ENCODE data around the gene NUB1. TPM values are rescaled to one million over a fixed set of nuclear protein-coding genes. Genes with fewer than 3 reads are reported as not detected.

Gene NUB1
- polyA plus RNA-seq, 1 of the 3 experiments (the other 2 are of a cell fraction), result 54.0 TPM

DNA sequence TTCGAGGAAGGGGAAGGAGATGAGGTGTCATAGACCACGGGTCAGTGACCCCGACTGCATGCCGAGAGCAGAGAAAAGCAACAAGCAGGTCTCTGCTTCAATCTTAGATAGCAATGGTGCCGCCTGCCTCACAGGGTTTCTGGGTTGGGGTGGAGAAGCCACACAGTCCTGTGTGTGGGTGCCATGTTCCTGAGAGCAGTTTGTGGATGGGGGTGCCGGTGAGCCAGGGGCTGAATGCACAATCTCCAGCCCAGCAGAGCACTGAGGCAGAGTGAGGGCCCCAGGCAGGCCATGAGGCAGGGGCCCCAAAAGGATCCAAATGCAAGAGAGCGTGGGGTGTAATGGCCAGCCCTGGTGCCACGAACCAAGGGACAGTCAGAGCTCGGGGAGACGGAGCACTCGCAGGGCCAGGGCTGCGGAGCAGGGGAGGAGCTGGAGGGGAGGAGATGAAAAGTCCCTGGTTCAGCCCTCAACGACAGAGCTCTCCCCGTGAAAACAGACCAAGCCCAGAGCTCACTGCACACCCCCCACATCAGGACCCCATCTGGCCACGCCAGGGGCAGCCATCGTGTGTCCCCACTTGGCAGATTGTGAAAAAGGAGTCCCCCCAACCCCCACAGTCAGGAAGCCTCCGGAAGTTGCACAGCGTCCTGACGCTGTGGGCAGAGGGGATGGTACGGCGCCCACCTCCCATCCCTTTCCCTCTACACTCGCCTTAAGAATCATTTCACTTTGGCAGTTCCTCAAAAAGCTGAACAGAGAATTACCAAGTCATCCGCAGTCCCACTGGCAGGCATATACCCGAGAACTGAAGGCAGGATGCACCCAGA, 48.4 kb downstream of the NUB1 start:
- H4K20me1 ChIP-seq (ENCODE audit: insufficient read depth), result no peaks in the 10 kb centered on the region
- no peaks in the 10 kb centered on the region for H3F3A ChIP-seq (replicated peaks; ENCODE audit: insufficient read depth)
- no peak for DNase-seq
- ChIA-PET CTCF (interaction anchor here (0.9 to 1.4 kb wide), 6 partner anchors 13 to 369 kb away, joined by 3 to 5 read pairs (median 3); partner anchors contain the start of gene WDR86), POLR2A (no interaction called here)
- H3K36me3 ChIP-seq (replicated peaks in 1 of 2; ENCODE audit: control insufficient read depth in 1 of 2, insufficient read depth in 2 of 2, low read length in 1 of 2), result no peaks in the 10 kb centered on the region
- no peak overlapping the region for H3K27ac ChIP-seq (ENCODE audit: low read depth in 2 of 2, low read length in 1 of 2)
- peaks cover 22% of the 10 kb centered on the region for H3K27me3 ChIP-seq (ENCODE audit: insufficient read depth)
- H3K79me2 ChIP-seq (ENCODE audit: insufficient read depth), result no peaks in the 10 kb centered on the region
- TF ChIP-seq, protein P1, sequence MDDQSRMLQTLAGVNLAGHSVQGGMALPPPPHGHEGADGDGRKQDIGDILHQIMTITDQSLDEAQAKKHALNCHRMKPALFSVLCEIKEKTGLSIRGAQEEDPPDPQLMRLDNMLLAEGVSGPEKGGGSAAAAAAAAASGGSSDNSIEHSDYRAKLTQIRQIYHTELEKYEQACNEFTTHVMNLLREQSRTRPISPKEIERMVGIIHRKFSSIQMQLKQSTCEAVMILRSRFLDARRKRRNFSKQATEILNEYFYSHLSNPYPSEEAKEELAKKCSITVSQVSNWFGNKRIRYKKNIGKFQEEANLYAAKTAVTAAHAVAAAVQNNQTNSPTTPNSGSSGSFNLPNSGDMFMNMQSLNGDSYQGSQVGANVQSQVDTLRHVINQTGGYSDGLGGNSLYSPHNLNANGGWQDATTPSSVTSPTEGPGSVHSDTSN (IDR thresholded peaks at IDR 0.05), result no peak
- TF ChIP-seq, protein P2, sequence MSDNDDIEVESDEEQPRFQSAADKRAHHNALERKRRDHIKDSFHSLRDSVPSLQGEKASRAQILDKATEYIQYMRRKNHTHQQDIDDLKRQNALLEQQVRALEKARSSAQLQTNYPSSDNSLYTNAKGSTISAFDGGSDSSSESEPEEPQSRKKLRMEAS (IDR thresholded peaks at IDR 0.05; ENCODE audit: low read depth), result no peak
- TF ChIP-seq RFX5 (IDR thresholded peaks at IDR 0.05; ENCODE audit: low read length) (no peak), SMC3 (IDR thresholded peaks at IDR 0.05; ENCODE audit: low read depth, low read length) (no peak), FOXJ3 (CRISPR knock-in tag; IDR thresholded peaks at IDR 0.05) (no peak), JUND (IDR thresholded peaks at IDR 0.05) (no peak)
- TF ChIP-seq, protein P3, sequence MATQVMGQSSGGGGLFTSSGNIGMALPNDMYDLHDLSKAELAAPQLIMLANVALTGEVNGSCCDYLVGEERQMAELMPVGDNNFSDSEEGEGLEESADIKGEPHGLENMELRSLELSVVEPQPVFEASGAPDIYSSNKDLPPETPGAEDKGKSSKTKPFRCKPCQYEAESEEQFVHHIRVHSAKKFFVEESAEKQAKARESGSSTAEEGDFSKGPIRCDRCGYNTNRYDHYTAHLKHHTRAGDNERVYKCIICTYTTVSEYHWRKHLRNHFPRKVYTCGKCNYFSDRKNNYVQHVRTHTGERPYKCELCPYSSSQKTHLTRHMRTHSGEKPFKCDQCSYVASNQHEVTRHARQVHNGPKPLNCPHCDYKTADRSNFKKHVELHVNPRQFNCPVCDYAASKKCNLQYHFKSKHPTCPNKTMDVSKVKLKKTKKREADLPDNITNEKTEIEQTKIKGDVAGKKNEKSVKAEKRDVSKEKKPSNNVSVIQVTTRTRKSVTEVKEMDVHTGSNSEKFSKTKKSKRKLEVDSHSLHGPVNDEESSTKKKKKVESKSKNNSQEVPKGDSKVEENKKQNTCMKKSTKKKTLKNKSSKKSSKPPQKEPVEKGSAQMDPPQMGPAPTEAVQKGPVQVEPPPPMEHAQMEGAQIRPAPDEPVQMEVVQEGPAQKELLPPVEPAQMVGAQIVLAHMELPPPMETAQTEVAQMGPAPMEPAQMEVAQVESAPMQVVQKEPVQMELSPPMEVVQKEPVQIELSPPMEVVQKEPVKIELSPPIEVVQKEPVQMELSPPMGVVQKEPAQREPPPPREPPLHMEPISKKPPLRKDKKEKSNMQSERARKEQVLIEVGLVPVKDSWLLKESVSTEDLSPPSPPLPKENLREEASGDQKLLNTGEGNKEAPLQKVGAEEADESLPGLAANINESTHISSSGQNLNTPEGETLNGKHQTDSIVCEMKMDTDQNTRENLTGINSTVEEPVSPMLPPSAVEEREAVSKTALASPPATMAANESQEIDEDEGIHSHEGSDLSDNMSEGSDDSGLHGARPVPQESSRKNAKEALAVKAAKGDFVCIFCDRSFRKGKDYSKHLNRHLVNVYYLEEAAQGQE (IDR thresholded peaks at IDR 0.05; ENCODE audit: low read depth, low read length), result no peak
- TF ChIP-seq, protein P4, sequence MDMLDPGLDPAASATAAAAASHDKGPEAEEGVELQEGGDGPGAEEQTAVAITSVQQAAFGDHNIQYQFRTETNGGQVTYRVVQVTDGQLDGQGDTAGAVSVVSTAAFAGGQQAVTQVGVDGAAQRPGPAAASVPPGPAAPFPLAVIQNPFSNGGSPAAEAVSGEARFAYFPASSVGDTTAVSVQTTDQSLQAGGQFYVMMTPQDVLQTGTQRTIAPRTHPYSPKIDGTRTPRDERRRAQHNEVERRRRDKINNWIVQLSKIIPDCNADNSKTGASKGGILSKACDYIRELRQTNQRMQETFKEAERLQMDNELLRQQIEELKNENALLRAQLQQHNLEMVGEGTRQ (IDR thresholded peaks at IDR 0.05; ENCODE audit: borderline replicate concordance, low read depth, low read length), result no peak
- TF ChIP-seq, protein P5, sequence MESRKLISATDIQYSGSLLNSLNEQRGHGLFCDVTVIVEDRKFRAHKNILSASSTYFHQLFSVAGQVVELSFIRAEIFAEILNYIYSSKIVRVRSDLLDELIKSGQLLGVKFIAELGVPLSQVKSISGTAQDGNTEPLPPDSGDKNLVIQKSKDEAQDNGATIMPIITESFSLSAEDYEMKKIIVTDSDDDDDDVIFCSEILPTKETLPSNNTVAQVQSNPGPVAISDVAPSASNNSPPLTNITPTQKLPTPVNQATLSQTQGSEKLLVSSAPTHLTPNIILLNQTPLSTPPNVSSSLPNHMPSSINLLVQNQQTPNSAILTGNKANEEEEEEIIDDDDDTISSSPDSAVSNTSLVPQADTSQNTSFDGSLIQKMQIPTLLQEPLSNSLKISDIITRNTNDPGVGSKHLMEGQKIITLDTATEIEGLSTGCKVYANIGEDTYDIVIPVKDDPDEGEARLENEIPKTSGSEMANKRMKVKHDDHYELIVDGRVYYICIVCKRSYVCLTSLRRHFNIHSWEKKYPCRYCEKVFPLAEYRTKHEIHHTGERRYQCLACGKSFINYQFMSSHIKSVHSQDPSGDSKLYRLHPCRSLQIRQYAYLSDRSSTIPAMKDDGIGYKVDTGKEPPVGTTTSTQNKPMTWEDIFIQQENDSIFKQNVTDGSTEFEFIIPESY (IDR thresholded peaks at IDR 0.05; ENCODE audit: borderline replicate concordance, low read depth), result no peak
- H2AFZ ChIP-seq (ENCODE audit: low read depth), result no peak overlapping the region
- no peak overlapping the region for H3K9ac ChIP-seq
- no peak overlapping the region for H3K4me2 ChIP-seq
- peaks cover 0 to 7% of the 10 kb centered on the region in 2 experiments; a peak in 1 of 4 replicates for H3K4me1 ChIP-seq (ENCODE audit: control insufficient read depth in 1 of 2, insufficient read depth in 2 of 2, low read depth in 1 of 2, low read length in 1 of 2)
- no peak overlapping the region for H3K4me3 ChIP-seq (ENCODE audit: low read depth in 2 of 2, low read length in 1 of 2)
- WGBS (ENCODE audit: low lambda C conversion rate), result 73% methylated on average over 24 of the region's 24 CpGs
- H3K9me3 ChIP-seq, result no peaks in the 10 kb centered on the region
- no peaks in the 10 kb centered on the region for H3K9me2 ChIP-seq

Data from SK-N-SH (cell line).